Duodenal mucosa (tissue), 2 donors: ENCODE data around the gene SEMG1.

Experiments used
- H3K27ac ChIP-seq: one replicate; pipeline ENCODE4 v1.7.0; 2013; ENCODE audit warnings: low read depth, low read length
- H3K27me3 ChIP-seq, 2 donors: one replicate each; pipeline ENCODE4 v1.7.0; 2013; ENCODE audit warnings: low read length in 2 of 2, control low read depth in 1 of 2; ENCODE audit not compliant: insufficient read depth in 2 of 2, control insufficient read depth in 1 of 2
- H3K36me3 ChIP-seq, 2 donors: one replicate each; pipeline ENCODE4 v1.7.0; 2013; ENCODE audit warnings: low read length in 2 of 2, control low read depth in 1 of 2; ENCODE audit not compliant: insufficient read depth in 2 of 2, control insufficient read depth in 1 of 2
- H3K4me1 ChIP-seq, 2 donors: one replicate each; pipeline ENCODE4 v1.7.0; 2013; ENCODE audit warnings: low read length in 2 of 2, control low read depth in 1 of 2; ENCODE audit not compliant: insufficient read depth in 2 of 2, control insufficient read depth in 1 of 2
- H3K4me3 ChIP-seq, 2 donors: one replicate each; pipeline ENCODE4 v1.7.0; 2013; ENCODE audit warnings: low read length in 2 of 2, low read depth in 1 of 2
- H3K9ac ChIP-seq, 2 donors: one replicate each; pipeline ENCODE4 v1.7.0; 2013; ENCODE audit warnings: low read length in 2 of 2, low read depth in 1 of 2
- H3K9me3 ChIP-seq, 2 donors: one replicate each; pipeline ENCODE4 v1.7.0; 2013; ENCODE audit warnings: low read length in 2 of 2, control low read depth in 1 of 2; ENCODE audit not compliant: control insufficient read depth in 1 of 2

The SEMG1 gene

GRCh38 chr20:45206725-45207124 lies at the start of gene SEMG1:
SEMG1 (plus strand) TSS chr20:45207033; CDS start chr20:45207054, 21 bp downstream.
- no peak within 1 kb of the TSS for H3K27ac ChIP-seq
- H3K27me3 ChIP-seq: peaks cover 0 to 5% of the 10 kb centered on the region in 2 donors
- H3K4me3 ChIP-seq: no peak within 1 kb of the TSS
- H3K9me3 ChIP-seq: no peaks in the 10 kb centered on the region
- H3K4me1 ChIP-seq: no peaks in the 10 kb centered on the region
- no peaks in the 10 kb centered on the region for H3K36me3 ChIP-seq
- no peak within 1 kb of the TSS for H3K9ac ChIP-seq

- Histone ChIP-seq H3K9ac (no peak overlapping the region), H3K4me3 (no peak overlapping the region), H3K27me3 (no peaks in the 10 kb centered on the region), H3K36me3 (no peaks in the 10 kb centered on the region), H3K9me3 (peaks cover 13 to 15% of the 10 kb centered on the region in 2 donors), H3K4me1 (peaks cover 0 to 9% of the 10 kb centered on the region in 2 donors), H3K27ac (no peak overlapping the region)
These were observed 48.9 kb upstream of the SEMG1 start for GRCh38 chr20:45157962-45158361.

- Histone ChIP-seq H3K36me3 (no peaks in the 10 kb centered on the region), H3K9ac (no peak overlapping the region), H3K4me3 (no peak overlapping the region), H3K4me1 (peaks cover 0 to 3% of the 10 kb centered on the region in 2 donors), H3K9me3 (peaks cover 9 to 10% of the 10 kb centered on the region in 2 donors), H3K27me3 (no peaks in the 10 kb centered on the region), H3K27ac (no peak overlapping the region)
These were observed 43.6 kb upstream of the SEMG1 start for GRCh38 chr20:45163083-45163803.

DNA sequence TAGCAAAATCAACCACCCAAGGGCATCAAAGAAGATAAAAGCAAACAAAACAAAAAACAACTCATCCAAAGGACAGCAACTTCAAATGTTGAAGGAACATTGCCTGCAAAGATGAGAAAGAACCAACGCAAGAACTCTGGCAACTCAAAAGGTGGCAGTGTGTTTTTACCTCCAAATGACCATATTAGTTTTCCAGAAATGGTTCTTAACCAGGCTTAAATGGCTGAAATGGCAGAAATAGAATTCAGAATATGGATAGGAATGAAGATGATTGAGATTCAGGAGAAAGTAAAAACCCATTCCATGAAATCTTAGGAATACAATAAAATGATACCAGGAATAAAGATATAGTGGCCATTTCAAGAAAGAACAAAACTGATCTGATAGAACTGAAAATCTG lies 41.9 kb upstream of the SEMG1 start:
- Histone ChIP-seq H3K9me3 (no peaks in the 10 kb centered on the region), H3K27me3 (no peaks in the 10 kb centered on the region), H3K9ac (no peak overlapping the region), H3K27ac (no peak overlapping the region), H3K4me3 (no peak overlapping the region), H3K4me1 (no peaks in the 10 kb centered on the region), H3K36me3 (no peaks in the 10 kb centered on the region)

DNA sequence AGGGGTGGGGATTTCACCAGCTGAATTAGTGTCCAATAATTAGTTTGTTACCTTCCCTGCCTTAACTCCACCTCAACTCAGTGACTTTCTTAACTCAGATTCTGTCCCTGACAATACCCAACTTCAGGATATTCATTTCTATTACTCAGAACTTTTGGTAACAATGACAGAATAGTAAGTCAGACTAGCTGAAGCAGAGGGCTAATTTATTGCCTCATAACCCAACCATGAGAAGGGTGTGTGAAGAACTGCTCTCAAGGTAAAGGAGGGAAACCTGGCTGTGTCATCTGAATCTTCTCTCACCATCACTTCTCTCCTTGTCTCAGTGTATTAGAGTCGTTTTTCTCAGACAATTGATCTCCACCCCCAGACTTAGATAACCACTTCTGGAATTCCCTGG lies 33.3 kb upstream of the SEMG1 start:
- peaks cover 8 to 10% of the 10 kb centered on the region in 2 donors for H3K4me1 ChIP-seq
- no peak overlapping the region for H3K27ac ChIP-seq
- H3K4me3 ChIP-seq: no peak overlapping the region
- peaks cover 0 to 4% of the 10 kb centered on the region in 2 donors for H3K27me3 ChIP-seq
- no peaks in the 10 kb centered on the region for H3K36me3 ChIP-seq
- H3K9me3 ChIP-seq: no peaks in the 10 kb centered on the region
- H3K9ac ChIP-seq: no peak overlapping the region

DNA sequence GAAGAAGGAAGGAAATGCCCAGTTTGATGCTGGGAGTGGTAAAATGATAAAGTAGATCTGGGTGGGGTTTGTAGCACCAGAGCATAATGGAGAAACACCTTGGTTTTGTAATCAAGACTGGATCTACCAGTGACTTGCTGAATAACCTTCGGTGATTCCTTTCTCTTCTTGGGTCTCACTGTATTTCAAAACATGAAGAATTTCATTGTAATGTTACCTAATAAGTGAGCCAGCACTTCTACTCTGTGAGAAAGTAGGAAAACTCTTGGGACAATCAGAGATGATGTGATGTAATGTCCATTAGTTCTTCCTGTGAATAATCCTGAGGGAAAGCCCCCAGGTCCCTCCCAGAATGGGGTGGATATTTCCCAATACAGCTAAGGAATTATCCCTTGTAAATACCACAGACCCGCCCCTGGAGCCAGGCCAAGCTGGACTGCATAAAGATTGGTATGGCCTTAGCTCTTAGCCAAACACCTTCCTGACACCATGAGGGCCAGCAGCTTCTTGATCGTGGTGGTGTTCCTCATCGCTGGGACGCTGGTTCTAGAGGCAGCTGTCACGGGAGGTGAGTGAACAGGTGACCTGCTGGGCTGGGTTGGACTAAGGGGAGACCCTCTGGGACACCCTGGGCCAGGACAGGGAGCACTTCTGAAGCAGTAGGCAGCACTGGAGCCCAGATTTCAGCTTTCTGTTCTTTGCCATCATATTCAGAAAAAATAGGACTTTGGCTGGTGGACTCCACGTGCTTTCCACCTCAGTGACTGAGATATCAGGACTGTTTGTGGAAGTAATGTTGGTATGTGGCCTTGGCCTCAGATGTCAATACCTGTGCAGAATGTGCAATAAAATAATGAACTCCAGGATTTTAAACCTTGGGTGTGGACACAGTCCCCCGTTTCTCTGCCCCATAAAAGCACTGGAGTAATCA lies 32.1 kb upstream of the SEMG1 start, which contains the start of gene PI3:
Gene PI3, plus strand, starts transcription at position 469 of the 931 bp plus-strand sequence. Its CDS starts 21 bp downstream, at position 490.
- peaks cover 0 to 4% of the 10 kb centered on the region in 2 donors for H3K27me3 ChIP-seq
- peaks cover 8 to 10% of the 10 kb centered on the region in 2 donors for H3K4me1 ChIP-seq
- no peaks in the 10 kb centered on the region for H3K9me3 ChIP-seq
- no peaks in the 10 kb centered on the region for H3K36me3 ChIP-seq
- H3K4me3 ChIP-seq: no peak within 1 kb of the TSS
- no peak within 1 kb of the TSS for H3K9ac ChIP-seq
- no peak within 1 kb of the TSS for H3K27ac ChIP-seq

DNA sequence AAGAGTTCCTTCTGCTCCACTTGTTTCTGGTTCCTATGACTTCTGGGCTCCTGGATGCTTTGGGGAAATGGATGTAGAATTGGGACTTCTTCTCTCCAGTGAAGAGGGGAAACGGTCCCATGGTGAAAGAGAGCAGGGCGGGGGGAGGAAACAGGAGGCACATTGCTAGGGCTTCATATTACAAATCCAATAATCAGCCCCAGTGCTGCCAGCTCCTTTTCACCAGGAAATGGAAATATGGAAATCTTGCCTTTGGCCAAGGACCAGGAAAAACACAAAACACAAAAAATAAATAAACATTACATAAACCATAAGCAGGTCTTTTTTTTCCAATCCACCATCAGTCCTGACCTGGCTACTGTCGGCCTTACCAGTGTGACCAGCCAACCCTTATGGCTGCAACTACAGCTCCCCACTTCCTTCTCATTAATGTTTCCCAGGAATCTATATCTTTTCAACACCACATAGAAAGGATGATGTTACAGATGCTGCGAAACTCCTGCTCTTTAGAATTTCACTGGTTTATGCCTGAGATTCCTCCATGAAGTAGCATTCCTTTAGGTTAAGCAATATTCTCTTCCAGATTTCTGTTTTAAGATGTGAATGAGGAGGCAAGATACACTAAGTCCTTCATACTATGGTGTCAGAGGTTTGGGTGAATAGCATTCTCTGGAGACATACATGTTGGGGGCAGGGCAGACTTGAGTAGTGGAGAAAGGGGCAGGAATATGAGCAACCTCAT lies 30.1 kb upstream of the SEMG1 start:
- Histone ChIP-seq H3K27me3 (peaks cover 0 to 4% of the 10 kb centered on the region in 2 donors), H3K36me3 (no peaks in the 10 kb centered on the region), H3K4me3 (no peak overlapping the region), H3K9me3 (no peaks in the 10 kb centered on the region), H3K27ac (no peak overlapping the region), H3K4me1 (peaks cover 8 to 10% of the 10 kb centered on the region in 2 donors), H3K9ac (no peak overlapping the region)

- Histone ChIP-seq H3K4me3 (no peak overlapping the region), H3K9ac (no peak overlapping the region), H3K36me3 (no peaks in the 10 kb centered on the region), H3K4me1 (peaks cover 8 to 10% of the 10 kb centered on the region in 2 donors), H3K27ac (no peak overlapping the region), H3K27me3 (peaks cover 0 to under 1% of the 10 kb centered on the region in 2 donors), H3K9me3 (no peaks in the 10 kb centered on the region)
These were observed 27.7 kb upstream of the SEMG1 start for GRCh38 chr20:45179166-45179565.

- H3K9ac ChIP-seq: no peak overlapping the region
- H3K27ac ChIP-seq: no peak overlapping the region
- H3K27me3 ChIP-seq: no peaks in the 10 kb centered on the region
- H3K36me3 ChIP-seq: no peaks in the 10 kb centered on the region
- no peaks in the 10 kb centered on the region for H3K4me1 ChIP-seq
- H3K9me3 ChIP-seq: no peaks in the 10 kb centered on the region
- no peak overlapping the region for H3K4me3 ChIP-seq
These were observed 25.2 kb upstream of the SEMG1 start for GRCh38 chr20:45181639-45182038.
